Measurements from ENCODE around the gene CAPZB.

CAPZB gene

DNA sequence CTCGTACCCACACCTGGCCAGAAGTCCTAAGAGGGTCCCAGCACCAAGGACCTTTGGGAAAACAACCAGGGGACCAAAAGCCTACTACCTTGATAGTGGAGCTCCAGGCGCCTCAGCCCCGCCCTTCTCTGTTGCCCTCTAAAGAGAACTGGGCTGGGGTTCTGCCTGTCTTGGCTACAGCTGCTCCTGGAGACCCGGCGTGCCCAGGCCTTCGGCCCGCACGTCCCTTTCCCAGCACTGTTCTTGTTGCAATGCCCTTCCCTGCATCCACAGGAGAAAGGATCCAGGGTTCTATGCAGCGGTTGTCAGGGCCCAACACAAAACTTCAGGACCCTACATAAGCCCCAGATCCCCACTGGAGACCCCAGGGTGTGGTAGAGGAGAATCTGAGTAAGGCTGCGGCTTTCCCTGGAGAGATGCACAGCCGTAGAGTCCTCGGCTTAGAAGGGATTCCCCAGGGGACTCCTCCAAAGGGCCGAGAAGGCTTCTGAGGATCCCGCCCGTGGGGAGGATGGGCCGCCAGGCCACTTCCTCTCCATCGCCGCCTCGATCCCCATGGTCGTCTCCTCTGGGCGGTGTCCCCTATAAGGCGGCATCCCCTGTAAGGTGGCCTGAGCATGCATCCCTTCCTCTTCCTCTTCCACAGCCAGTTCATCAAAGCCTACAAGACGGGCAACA lies 161.2 kb downstream of the CAPZB start:
- H3K4me1 ChIP-seq (ENCODE audit: insufficient read depth, low read length) = no peaks in the 10 kb centered on the region
- H3K9me3 ChIP-seq (ENCODE audit: insufficient read depth, low read depth, low read length) = no peaks in the 10 kb centered on the region
- peaks cover 33% of the 10 kb centered on the region for H3K36me3 ChIP-seq (ENCODE audit: insufficient read depth, low read depth, low read length)
- no peaks in the 10 kb centered on the region for H3K27me3 ChIP-seq (ENCODE audit: insufficient read depth, low read length)
- H3K4me3 ChIP-seq (ENCODE audit: low read length) = no peak overlapping the region
- H3K9ac ChIP-seq (ENCODE audit: low read depth, low read length) = no peak overlapping the region
- H3K27ac ChIP-seq (ENCODE audit: low read length) = no peak overlapping the region

DNA sequence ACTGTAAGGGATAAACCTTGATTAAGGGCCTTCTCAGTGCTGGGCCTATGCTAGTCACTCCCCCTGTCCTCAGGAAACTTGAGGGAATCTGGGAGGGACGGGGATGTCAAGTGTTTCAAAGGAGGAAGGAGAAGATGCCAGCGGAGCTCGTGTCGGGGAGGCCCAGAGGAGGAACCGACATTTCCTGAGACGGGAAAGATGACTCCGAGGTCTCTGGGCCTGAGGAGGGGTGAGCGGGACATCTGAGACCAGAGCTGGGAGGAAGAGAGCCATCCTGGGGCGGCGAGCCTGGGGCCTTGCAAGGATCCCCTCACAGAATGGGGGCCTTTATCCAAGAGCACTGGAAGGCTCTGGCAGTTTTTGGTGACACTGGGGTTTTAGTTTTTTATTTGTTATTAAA lies 162.9 kb downstream of the CAPZB start:
- no peaks in the 10 kb centered on the region for H3K27me3 ChIP-seq (ENCODE audit: insufficient read depth, low read length)
- no peak overlapping the region for H3K4me3 ChIP-seq (ENCODE audit: low read length)
- no peaks in the 10 kb centered on the region for H3K9me3 ChIP-seq (ENCODE audit: insufficient read depth, low read depth, low read length)
- peaks cover 38% of the 10 kb centered on the region for H3K36me3 ChIP-seq (ENCODE audit: insufficient read depth, low read depth, low read length)
- H3K27ac ChIP-seq (ENCODE audit: low read length) = no peak overlapping the region
- no peaks in the 10 kb centered on the region for H3K4me1 ChIP-seq (ENCODE audit: insufficient read depth, low read length)
- no peak overlapping the region for H3K9ac ChIP-seq (ENCODE audit: low read depth, low read length)

DNA sequence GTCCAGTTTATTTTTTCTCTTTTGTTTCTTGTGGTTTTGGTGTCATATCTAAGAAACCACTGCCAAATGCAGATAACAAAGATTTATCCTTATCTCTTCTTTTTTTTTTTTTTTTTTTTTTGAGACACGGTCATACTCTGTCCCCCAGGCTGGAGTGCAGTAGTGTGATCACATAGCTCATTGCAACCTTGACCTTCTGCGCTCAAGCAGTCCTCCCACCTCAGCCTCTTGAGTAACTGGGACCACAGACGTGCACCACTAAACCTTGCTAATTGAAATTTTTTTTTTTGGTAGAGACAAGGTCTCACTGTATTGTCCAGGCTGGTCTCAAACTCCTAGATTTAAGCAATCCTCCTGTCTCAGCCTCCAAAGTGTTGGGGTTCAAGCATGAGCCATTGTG lies 164.3 kb downstream of the CAPZB start:
- Histone ChIP-seq H3K27me3 (ENCODE audit: insufficient read depth, low read length) (no peaks in the 10 kb centered on the region), H3K9me3 (ENCODE audit: insufficient read depth, low read depth, low read length) (no peaks in the 10 kb centered on the region), H3K9ac (ENCODE audit: low read depth, low read length) (no peak overlapping the region), H3K27ac (ENCODE audit: low read length) (no peak overlapping the region), H3K4me3 (ENCODE audit: low read length) (no peak overlapping the region), H3K36me3 (ENCODE audit: insufficient read depth, low read depth, low read length) (peaks cover 29% of the 10 kb centered on the region), H3K4me1 (ENCODE audit: insufficient read depth, low read length) (peaks cover 3% of the 10 kb centered on the region)

DNA sequence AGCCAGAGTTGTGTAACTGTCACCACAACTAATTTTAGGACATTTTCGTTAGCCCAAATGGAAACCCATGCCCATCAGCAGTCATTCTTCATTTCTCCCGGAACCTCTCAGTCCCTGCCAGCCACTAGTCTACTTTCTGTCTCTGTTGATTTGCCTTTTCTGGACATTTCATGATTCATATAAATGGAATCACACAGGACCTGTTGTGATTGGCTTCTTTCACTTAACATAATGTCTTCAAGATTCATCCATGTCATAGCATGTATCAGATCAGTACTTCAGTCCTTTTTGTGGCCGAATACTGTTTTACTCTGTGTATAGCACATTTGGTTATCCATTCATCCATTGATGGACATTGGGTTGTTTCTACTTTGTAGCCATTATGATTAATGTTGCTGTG lies 166.1 kb downstream of the CAPZB start:
- Histone ChIP-seq H3K9ac (ENCODE audit: low read depth, low read length) (no peak overlapping the region), H3K27me3 (ENCODE audit: insufficient read depth, low read length) (no peaks in the 10 kb centered on the region), H3K4me1 (ENCODE audit: insufficient read depth, low read length) (peaks cover 3% of the 10 kb centered on the region), H3K36me3 (ENCODE audit: insufficient read depth, low read depth, low read length) (peaks cover 16% of the 10 kb centered on the region), H3K4me3 (ENCODE audit: low read length) (no peak overlapping the region), H3K9me3 (ENCODE audit: insufficient read depth, low read depth, low read length) (no peaks in the 10 kb centered on the region), H3K27ac (ENCODE audit: low read length) (no peak overlapping the region)

DNA sequence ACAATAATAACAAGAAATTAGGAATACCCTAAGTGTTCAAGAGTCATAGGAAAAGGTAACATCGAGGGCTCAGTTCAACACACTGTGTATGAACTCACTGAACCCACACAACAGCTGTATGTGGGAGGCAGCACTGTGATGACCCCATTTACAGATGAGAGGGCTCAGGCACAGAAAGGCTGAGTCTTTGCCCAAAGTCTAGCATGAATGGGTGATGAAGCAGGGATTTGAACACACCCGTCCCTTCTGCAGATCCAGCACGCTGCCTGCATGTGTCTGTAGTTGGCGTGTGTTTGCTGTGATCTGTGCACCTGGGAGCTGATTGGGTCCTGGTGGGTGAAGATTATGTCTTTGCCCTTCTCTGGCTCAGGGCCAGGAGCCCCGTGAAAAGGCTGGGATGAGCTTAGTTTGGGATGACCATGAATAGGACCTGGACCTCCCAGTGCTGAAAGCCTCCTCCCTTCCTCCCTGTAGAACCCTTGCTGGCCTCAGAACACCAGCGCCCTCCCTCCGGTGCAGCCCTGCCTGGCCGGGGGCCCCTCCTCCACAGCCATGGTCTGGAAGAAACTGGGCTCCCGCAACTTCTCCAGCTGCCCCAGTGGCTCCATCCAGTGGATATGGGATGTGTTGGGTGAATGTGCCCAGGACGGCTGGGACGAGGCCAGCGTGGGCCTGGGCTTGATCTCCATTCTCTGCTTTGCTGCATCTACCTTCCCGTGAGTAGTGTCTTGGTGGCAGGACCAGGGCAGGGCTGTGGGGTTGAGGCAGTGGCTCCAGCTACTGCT lies 168.0 kb downstream of the CAPZB start:
- Histone ChIP-seq H3K27ac (ENCODE audit: low read length) (no peak overlapping the region), H3K4me1 (ENCODE audit: insufficient read depth, low read length) (peaks cover 3% of the 10 kb centered on the region), H3K4me3 (ENCODE audit: low read length) (no peak overlapping the region), H3K9ac (ENCODE audit: low read depth, low read length) (0 out of 2 replicates have a peak overlapping the region, but pooled peaks have one; percentile 27), H3K36me3 (ENCODE audit: insufficient read depth, low read depth, low read length) (peaks cover 14% of the 10 kb centered on the region), H3K9me3 (ENCODE audit: insufficient read depth, low read depth, low read length) (no peaks in the 10 kb centered on the region), H3K27me3 (ENCODE audit: insufficient read depth, low read length) (no peaks in the 10 kb centered on the region; the same call in 1 of the 2 replicates)

DNA sequence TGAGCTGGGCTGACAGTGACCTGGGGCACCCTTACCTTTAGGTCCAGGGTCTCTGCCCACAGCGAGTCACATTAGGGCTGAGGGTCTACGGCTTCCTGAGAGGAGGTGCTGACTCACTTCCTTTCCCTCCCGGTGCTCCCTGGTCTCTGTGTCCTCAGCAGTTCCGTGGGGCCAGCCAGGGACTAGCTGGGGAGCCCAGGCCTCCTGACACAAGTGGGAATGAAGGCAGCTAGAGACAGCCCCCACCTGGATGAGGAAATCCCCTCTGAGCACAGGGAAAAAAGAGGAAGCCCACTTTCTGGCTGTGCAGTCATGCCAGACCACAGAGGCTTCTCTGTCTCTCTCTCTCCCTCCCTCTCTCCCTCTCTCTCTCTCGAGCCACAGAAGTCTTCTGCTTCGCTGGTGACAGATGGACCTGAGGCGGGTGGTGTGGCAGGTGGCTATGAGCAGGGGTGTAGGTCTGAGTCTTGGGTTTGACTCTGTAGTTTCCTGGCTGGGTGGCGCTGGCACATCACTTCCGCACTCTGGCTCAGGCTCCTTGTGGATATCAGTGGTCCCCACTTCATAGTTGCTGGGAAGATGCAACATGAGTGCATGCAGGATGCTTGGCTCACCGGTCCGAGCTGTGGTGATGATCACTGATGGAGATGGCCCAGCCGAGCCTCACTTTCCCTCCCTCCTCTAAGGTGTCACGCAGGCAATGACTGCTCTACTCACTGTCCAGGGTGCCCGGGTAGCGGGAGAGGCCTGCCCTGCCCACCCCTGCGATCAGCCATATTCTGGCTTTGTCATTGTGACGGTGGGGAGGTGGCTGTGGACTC lies 169.8 kb downstream of the CAPZB start:
- no peak overlapping the region for H3K9ac ChIP-seq (ENCODE audit: low read depth, low read length)
- peaks cover 10% of the 10 kb centered on the region for H3K27me3 ChIP-seq (ENCODE audit: insufficient read depth, low read length)
- no peaks in the 10 kb centered on the region for H3K9me3 ChIP-seq (ENCODE audit: insufficient read depth, low read depth, low read length)
- H3K36me3 ChIP-seq (ENCODE audit: insufficient read depth, low read depth, low read length) = peaks cover 14% of the 10 kb centered on the region
- H3K27ac ChIP-seq (ENCODE audit: low read length) = no peak overlapping the region
- H3K4me3 ChIP-seq (ENCODE audit: low read length) = no peak overlapping the region
- H3K4me1 ChIP-seq (ENCODE audit: insufficient read depth, low read length) = peaks cover 3% of the 10 kb centered on the region

DNA sequence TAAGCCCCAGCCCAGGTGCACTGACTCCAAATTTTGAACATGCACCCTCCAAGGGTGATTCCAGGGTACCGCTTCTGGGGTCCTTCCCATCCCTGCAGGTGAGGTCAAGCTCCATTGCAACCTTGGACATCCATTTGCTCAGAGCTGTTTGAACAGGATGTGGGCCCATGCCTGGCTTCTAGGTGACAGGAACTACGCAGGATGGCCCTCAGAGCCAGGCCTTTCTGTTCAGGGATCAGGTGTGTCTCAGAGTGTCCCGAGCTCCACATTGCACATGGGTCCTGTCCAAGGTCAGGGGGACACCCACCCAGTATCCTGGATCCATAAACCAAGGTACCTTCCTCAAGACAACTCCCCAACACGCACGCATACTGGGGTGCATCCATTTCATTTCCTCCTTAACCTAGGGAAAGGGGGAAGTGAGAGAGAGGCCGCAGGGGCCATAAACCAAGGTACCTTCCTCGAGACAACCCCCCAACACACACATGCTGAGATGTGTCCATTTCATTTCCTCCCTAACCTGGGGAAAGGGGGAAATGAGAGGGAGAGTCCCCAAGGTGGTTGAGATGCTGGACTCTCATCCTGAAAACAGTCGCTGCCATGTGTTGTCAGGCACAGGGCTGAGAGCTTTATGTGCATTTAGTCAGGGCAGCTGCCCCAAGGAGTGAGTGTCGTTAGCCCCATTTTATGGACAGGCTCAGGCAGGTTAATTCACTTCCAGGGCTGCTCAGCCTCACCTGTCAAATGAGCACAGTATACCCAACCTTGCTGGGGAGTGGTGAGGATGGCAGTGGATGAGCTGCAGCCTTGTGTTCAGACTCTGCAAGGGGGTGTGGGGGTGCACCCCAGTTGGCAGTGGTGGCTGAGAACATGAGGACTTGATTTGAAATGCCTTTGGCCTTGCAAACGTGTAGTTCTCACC lies 171.1 kb downstream of the CAPZB start:
- Histone ChIP-seq H3K9me3 (ENCODE audit: insufficient read depth, low read depth, low read length) (no peaks in the 10 kb centered on the region), H3K4me1 (ENCODE audit: insufficient read depth, low read length) (peaks cover 3% of the 10 kb centered on the region), H3K27ac (ENCODE audit: low read length) (no peak overlapping the region), H3K4me3 (ENCODE audit: low read length) (no peak overlapping the region), H3K27me3 (ENCODE audit: insufficient read depth, low read length) (peaks cover 11% of the 10 kb centered on the region), H3K9ac (ENCODE audit: low read depth, low read length) (no peak overlapping the region), H3K36me3 (ENCODE audit: insufficient read depth, low read depth, low read length) (peaks cover 11% of the 10 kb centered on the region)

DNA sequence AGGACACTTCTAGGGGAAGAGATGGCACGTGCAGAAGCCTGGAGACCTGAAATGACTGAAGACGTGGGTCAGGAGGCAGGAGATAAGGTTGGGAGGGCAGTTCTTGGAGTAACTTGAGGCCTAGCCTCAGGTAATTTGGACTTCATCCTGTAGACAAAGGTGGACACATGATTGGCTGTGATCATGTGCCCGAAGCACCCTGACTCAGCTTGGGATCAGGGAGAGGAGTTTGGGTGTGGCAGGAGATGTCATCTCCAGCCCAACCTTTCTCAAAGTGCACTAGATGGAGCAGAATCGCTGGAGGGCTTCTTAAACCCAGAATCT lies 171.7 kb downstream of the CAPZB start:
- Histone ChIP-seq H3K4me1 (ENCODE audit: insufficient read depth, low read length) (peaks cover 3% of the 10 kb centered on the region), H3K9ac (ENCODE audit: low read depth, low read length) (no peak overlapping the region), H3K9me3 (ENCODE audit: insufficient read depth, low read depth, low read length) (no peaks in the 10 kb centered on the region), H3K27ac (ENCODE audit: low read length) (no peak overlapping the region), H3K36me3 (ENCODE audit: insufficient read depth, low read depth, low read length) (peaks cover 8% of the 10 kb centered on the region), H3K4me3 (ENCODE audit: low read length) (no peak overlapping the region), H3K27me3 (ENCODE audit: insufficient read depth, low read length) (peaks cover 11% of the 10 kb centered on the region)

DNA sequence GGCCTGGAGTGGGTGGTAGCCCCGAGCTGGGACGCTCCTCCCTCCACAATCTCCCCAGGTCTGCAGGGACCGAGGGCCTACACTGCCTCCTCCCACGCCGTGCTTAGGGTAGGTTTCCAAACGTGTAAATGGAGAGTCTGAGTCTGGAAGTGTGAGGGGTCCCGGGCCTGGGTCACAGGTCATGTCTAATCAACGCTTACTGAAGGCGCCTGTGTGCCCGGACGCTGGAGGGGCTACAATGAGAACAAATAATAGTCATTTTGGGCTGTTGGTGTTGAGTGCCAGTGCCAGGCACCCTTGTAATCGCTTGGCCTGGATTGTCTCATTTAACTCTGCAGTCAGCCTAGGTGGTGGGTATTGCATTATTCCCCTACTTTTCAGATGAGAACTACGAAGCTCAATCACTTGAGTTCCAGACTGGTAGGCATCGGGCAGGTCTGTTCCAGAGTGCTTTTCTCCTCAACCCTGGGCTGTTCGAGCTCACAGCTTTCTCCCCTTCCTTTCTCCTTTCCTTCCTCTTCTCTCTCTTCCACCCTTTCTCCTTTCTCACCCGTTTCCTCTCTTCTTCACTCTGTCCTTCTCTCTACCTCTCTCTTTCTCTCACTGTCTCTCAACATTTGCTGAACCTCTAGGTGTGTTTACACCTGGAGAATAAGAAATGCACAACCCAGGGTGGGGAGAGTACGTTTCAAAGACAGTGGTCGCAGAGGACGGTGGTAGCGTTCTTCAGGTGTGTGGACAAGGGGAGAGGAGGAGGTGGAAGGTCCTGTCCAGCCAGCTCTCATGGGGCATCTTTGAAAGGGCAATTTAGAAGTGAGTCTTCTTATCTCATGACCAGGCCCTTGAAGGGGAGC lies 172.3 kb downstream of the CAPZB start:
- H3K4me3 ChIP-seq (ENCODE audit: low read length) = peak overlapping the region; percentile 85
- peaks cover 3% of the 10 kb centered on the region for H3K4me1 ChIP-seq (ENCODE audit: insufficient read depth, low read length)
- H3K27ac ChIP-seq (ENCODE audit: low read length) = no peak overlapping the region
- peak overlapping the region; percentile 85; the same call in 1 of the 2 replicates for H3K9ac ChIP-seq (ENCODE audit: low read depth, low read length)
- H3K36me3 ChIP-seq (ENCODE audit: insufficient read depth, low read depth, low read length) = peaks cover 6% of the 10 kb centered on the region; the same call in 1 of the 2 replicates
- H3K27me3 ChIP-seq (ENCODE audit: insufficient read depth, low read length) = peaks cover 11% of the 10 kb centered on the region
- H3K9me3 ChIP-seq (ENCODE audit: insufficient read depth, low read depth, low read length) = no peaks in the 10 kb centered on the region

DNA sequence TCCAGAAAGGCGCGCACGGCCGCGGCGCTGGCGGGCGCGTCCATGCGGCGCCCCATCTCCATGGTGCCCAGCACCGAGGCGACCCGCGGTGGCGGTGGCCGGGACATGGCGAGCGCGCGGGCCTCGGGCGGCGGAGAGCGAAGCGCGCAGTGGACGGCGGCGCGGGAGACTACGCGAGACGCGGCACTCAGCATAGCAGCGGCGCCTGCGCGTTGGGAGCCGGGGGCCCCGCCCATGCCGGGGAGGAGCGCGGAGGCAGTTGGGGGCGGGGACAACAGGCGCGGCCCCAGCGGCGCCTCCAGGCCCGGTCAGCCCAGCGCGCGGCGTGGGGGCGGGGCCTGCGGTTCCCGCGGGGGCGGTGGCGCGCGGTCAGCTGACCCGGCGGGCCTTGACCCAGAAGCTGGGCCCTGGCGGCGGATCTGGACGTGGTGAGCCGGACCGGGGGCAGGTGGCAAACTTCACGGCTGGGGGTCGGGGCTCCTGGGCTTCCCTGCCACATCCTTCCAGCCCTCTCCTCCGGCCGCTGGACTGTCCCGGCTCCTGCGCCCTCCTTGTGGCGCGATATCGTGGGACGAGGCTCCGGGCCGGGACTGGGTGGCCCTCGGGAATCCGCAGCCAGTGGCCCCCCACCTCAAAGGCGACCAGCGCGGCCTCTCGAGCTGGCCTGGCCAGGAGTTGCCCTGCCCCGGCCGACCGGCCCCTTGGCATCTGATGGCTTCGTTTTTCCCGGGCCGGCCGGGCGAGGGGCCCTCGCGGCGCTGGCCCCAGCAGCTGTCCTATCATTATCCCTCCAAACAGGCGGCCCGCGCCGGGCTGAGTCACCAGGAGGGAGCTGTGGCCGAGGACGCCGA lies 173.2 kb downstream of the CAPZB start, which contains the start of the genes AKR7A2 and SLC66A1:
AKR7A2 (minus strand) TSS at position 214 of the 851 bp plus-strand sequence; CDS start at position 194, 20 bp downstream.
SLC66A1 (plus strand) TSS at position 396 of the 851 bp plus-strand sequence. CDS start 5,352 bp downstream, outside the sequence.
- H3K9me3 ChIP-seq (ENCODE audit: insufficient read depth, low read depth, low read length) = no peaks in the 10 kb centered on the region
- peak within 1 kb of the TSS; percentile 85 for H3K4me3 ChIP-seq (ENCODE audit: low read length)
- no peak within 1 kb of the TSS for H3K27ac ChIP-seq (ENCODE audit: low read length)
- H3K27me3 ChIP-seq (ENCODE audit: insufficient read depth, low read length) = peaks cover 11% of the 10 kb centered on the region
- peaks cover 2% of the 10 kb centered on the region for H3K4me1 ChIP-seq (ENCODE audit: insufficient read depth, low read length)
- H3K36me3 ChIP-seq (ENCODE audit: insufficient read depth, low read depth, low read length) = peaks cover 11% of the 10 kb centered on the region; the same call in 1 of the 2 replicates
- peak within 1 kb of the TSS; percentile 85 for H3K9ac ChIP-seq (ENCODE audit: low read depth, low read length)

Data from iPS-20b (cell line).